Activated CD4-positive, CD25-positive, alpha-beta regulatory T cell (primary cell): ENCODE data around the gene FPGS.
"Not testable (repeated sequence)": the region's sequence is repeated elsewhere in the genome, so short reads cannot be mapped to it uniquely, and the experiment has no call there.

Source experiments
- DNase-seq, 4 experiments: peaks; one replicate each; lab custom pipeline; 2025; lab: John Stamatoyannopoulos, UW

Gene FPGS

GRCh38 chr9:127771570-127772189 is 31.0 kb upstream of the FPGS start:
- DNase-seq: no peak

GRCh38 chr9:127772603-127773002 is 30.1 kb upstream of the FPGS start:
- no peak for DNase-seq

- no peak for DNase-seq
These were observed 29.4 kb upstream of the FPGS start for GRCh38 chr9:127773272-127773671.

- no peak for DNase-seq
These were observed 28.7 kb upstream of the FPGS start for GRCh38 chr9:127773981-127774380.

GRCh38 chr9:127776195-127776923 is 26.3 kb upstream of the FPGS start:
- peak; percentile 17 to 63 (median 44) for DNase-seq

GRCh38 chr9:127776924-127777289 is 25.8 kb upstream of the FPGS start:
- DNase-seq: no peak

GRCh38 chr9:127777368-127777980 is 25.2 kb upstream of the FPGS start:
- no peak for DNase-seq

- peak in 1 of 4 experiments; percentile 25 for DNase-seq
These were observed 24.2 kb upstream of the FPGS start, which contains the start of gene SH2D3C for GRCh38 chr9:127778280-127779135. Gene SH2D3C, minus strand, starts transcription at chr9:127778666. Its CDS starts 39 bp downstream, at chr9:127778627.

- DNase-seq: peak in 1 of 4 experiments; percentile 26
These were observed 23.3 kb upstream of the FPGS start for GRCh38 chr9:127779136-127779981.

- no peak for DNase-seq
These were observed 22.4 kb upstream of the FPGS start for GRCh38 chr9:127780126-127780885.

- DNase-seq: not testable (repeated sequence)
These were observed 21.8 kb upstream of the FPGS start for GRCh38 chr9:127780909-127781308.

- no peak for DNase-seq
These were observed 20.9 kb upstream of the FPGS start for GRCh38 chr9:127781806-127782205.

GRCh38 chr9:127783111-127784008 is 19.3 kb upstream of the FPGS start:
- peak in 3 of 4 experiments; percentile 38 to 47 (median 44) for DNase-seq

- peak; percentile 75 to 87 (median 80) for DNase-seq
These were observed 17.4 kb upstream of the FPGS start for GRCh38 chr9:127785023-127785932.

GRCh38 chr9:127785933-127786772 is 16.5 kb upstream of the FPGS start, which contains the start of gene CDK9:
Gene CDK9, plus strand, starts transcription at chr9:127786034. Its CDS starts 115 bp downstream, at chr9:127786149.
- peak; percentile 84 to 89 (median 85) for DNase-seq

GRCh38 chr9:127786773-127787104 is 15.9 kb upstream of the FPGS start:
- no peak for DNase-seq

- peak in 2 of 4 experiments; percentile 27 to 40 for DNase-seq
These were observed 14.2 kb upstream of the FPGS start for GRCh38 chr9:127788337-127789011.
